ENCODE results near the gene MEI4.

Gene MEI4

DNA sequence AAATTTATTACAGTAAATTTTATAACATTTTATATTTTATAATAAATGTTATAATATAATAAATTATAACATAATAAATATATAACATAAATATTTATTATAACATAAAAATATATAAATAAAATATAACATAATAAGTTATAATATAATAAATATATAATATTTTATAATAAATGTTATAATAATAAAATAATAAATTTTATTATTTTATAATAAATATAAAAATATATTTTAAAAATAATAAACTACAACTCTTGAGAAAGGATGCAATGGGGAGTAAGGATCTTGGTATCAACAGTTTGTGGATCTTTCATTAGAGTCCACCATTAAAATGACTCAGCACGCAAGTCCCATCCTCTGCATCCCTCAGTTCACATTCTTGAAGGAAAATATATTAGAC, 312.6 kb downstream of the MEI4 start:
- H2BK120ac ChIP-seq (ENCODE audit: low read depth, low read length), result no peak overlapping the region
- H3K14ac ChIP-seq (ENCODE audit: low read length in 2 of 2), result no peak overlapping the region
- no peak overlapping the region for H3K27ac ChIP-seq (ENCODE audit: low read length, poor library complexity, severe bottlenecking)
- no peak overlapping the region for H2AFZ ChIP-seq (ENCODE audit: low read depth, low read length)
- no peak for DNase-seq
- no peaks in the 10 kb centered on the region for H3K36me3 ChIP-seq (ENCODE audit: control insufficient read depth in 1 of 2, insufficient read depth in 2 of 2, low read depth in 1 of 2, low read length in 2 of 2)
- peaks cover 45% of the 10 kb centered on the region for H3K9me3 ChIP-seq (ENCODE audit: control insufficient read depth, low read length)
- no peaks in the 10 kb centered on the region for H3K4me1 ChIP-seq (ENCODE audit: control insufficient read depth, insufficient read depth, low read depth, low read length)
- 100% methylated on average over 1 of the region's 1 CpG for WGBS
- H3K27me3 ChIP-seq (ENCODE audit: control insufficient read depth in 1 of 2, insufficient read depth in 1 of 2, low read length in 2 of 2), result no peaks in the 10 kb centered on the region
- no peak overlapping the region for H2AK5ac ChIP-seq (ENCODE audit: low read length, severe bottlenecking)
- H3K23ac ChIP-seq (ENCODE audit: low read length in 2 of 2), result no peak overlapping the region
- H2BK12ac ChIP-seq (ENCODE audit: low read length in 2 of 2), result no peak overlapping the region
- H2BK5ac ChIP-seq (ENCODE audit: low read depth, low read length, poor library complexity, severe bottlenecking), result no peak overlapping the region
- H4K91ac ChIP-seq (ENCODE audit: low read length), result no peak overlapping the region
- H3K79me1 ChIP-seq (replicated peaks; ENCODE audit: low read length, poor library complexity, severe bottlenecking), result no peaks in the 10 kb centered on the region
- H3K4me2 ChIP-seq (ENCODE audit: low read length, poor library complexity, severe bottlenecking), result no peak overlapping the region
- no peak overlapping the region for H4K8ac ChIP-seq (ENCODE audit: low read length)
- H3K4ac ChIP-seq (ENCODE audit: low read depth in 1 of 2, low read length in 2 of 2), result no peak overlapping the region
- H3K9ac ChIP-seq (ENCODE audit: low read length), result no peak overlapping the region
- H2BK15ac ChIP-seq (ENCODE audit: low read depth, poor library complexity, severe bottlenecking), result no peak overlapping the region
- H3K18ac ChIP-seq (ENCODE audit: low read depth in 1 of 2, low read length in 2 of 2), result no peak overlapping the region
- H3K4me3 ChIP-seq (ENCODE audit: insufficient read depth in 1 of 2, low read depth in 1 of 2, low read length in 2 of 2), result no peak overlapping the region

DNA sequence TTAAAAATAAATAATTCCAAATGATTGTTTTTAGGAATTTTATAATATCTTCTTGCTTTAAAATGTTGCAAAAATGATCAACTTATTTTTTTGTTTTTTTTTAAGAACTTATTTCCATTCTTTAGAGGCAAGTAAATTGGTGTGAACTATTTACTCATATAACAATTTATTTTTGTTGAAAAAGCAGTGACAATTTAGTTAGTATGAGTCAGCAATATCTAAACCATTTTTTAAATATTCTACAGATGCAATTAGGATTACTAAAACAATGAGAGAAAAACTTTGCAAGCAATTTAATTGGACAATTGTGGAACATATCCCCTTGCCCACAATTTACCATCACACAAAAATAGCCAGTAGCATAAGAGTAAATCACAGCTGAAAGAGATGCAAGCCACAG, 319.5 kb downstream of the MEI4 start:
- no peak overlapping the region for H3K18ac ChIP-seq (ENCODE audit: low read depth in 1 of 2, low read length in 2 of 2)
- H2AK5ac ChIP-seq (ENCODE audit: low read length, severe bottlenecking), result no peak overlapping the region
- no peak overlapping the region for H3K23ac ChIP-seq (ENCODE audit: low read length in 2 of 2)
- H3K27ac ChIP-seq (ENCODE audit: low read length, poor library complexity, severe bottlenecking), result no peak overlapping the region
- H2BK15ac ChIP-seq (ENCODE audit: low read depth, poor library complexity, severe bottlenecking), result no peak overlapping the region
- no peaks in the 10 kb centered on the region for H3K36me3 ChIP-seq (ENCODE audit: control insufficient read depth in 1 of 2, insufficient read depth in 2 of 2, low read depth in 1 of 2, low read length in 2 of 2)
- no peak overlapping the region for H2BK12ac ChIP-seq (ENCODE audit: low read length in 2 of 2)
- no peak overlapping the region for H2AFZ ChIP-seq (ENCODE audit: low read depth, low read length)
- no peak overlapping the region for H3K4ac ChIP-seq (ENCODE audit: low read depth in 1 of 2, low read length in 2 of 2)
- H3K14ac ChIP-seq (ENCODE audit: low read length in 2 of 2), result no peak overlapping the region
- no peak overlapping the region for H4K91ac ChIP-seq (ENCODE audit: low read length)
- no peak overlapping the region for H2BK120ac ChIP-seq (ENCODE audit: low read depth, low read length)
- no peak overlapping the region for H3K9ac ChIP-seq (ENCODE audit: low read length)
- H3K27me3 ChIP-seq (ENCODE audit: control insufficient read depth in 1 of 2, insufficient read depth in 1 of 2, low read length in 2 of 2), result no peaks in the 10 kb centered on the region
- no peaks in the 10 kb centered on the region for H3K4me1 ChIP-seq (ENCODE audit: control insufficient read depth, insufficient read depth, low read depth, low read length)
- no peak overlapping the region for H3K4me3 ChIP-seq (ENCODE audit: insufficient read depth in 1 of 2, low read depth in 1 of 2, low read length in 2 of 2)
- H2BK5ac ChIP-seq (ENCODE audit: low read depth, low read length, poor library complexity, severe bottlenecking), result no peak overlapping the region
- DNase-seq, result no peak
- peaks cover 33% of the 10 kb centered on the region for H3K9me3 ChIP-seq (ENCODE audit: control insufficient read depth, low read length)
- H4K8ac ChIP-seq (ENCODE audit: low read length), result no peak overlapping the region
- no peak overlapping the region for H3K4me2 ChIP-seq (ENCODE audit: low read length, poor library complexity, severe bottlenecking)
- no peaks in the 10 kb centered on the region for H3K79me1 ChIP-seq (replicated peaks; ENCODE audit: low read length, poor library complexity, severe bottlenecking)

All from mesenchymal stem cell (in vitro differentiated cells and primary cell).